Left ventricle myocardium inferior (tissue), 1 donor: ENCODE results near the gene IL31. TPM values are rescaled to one million over a fixed set of nuclear protein-coding genes. Genes with fewer than 3 reads are reported as not detected.

ENCODE experiments used
- DNase-seq: peaks from one replicate; pipeline ENCODE4 v3.0.0-alpha.2; 2020
- H3K27ac ChIP-seq: fragments of 200-600 bp; replicated peaks from 2 replicates; pipeline ENCODE4 v1.8.0; 2021
- H3K27me3 ChIP-seq: fragments of 200-600 bp; 2 replicates; pipeline ENCODE4 v1.8.0; 2021; ENCODE audit warnings: low read depth
- H3K36me3 ChIP-seq: fragments of 200-600 bp; 2 replicates; pipeline ENCODE4 v1.8.0; 2021
- H3K4me1 ChIP-seq: fragments of 200-600 bp; 2 replicates; pipeline ENCODE4 v1.8.0; 2021
- H3K4me3 ChIP-seq: fragments of 200-600 bp; 2 replicates; pipeline ENCODE4 v1.8.0; 2021; ENCODE audit warnings: mild to moderate bottlenecking, moderate library complexity
- H3K9me3 ChIP-seq: fragments of 200-600 bp; replicated peaks from 2 replicates; pipeline ENCODE4 v1.8.0; 2021
- CTCF ChIP-seq: fragments of 200-600 bp; IDR thresholded peaks from 2 replicates; pipeline ENCODE4 v1.8.0; 2021; ENCODE audit warnings: antibody characterized with exemption, mild to moderate bottlenecking, borderline replicate concordance
- intact Hi-C: fragments of 100-400 bp; cut with micrococcal nuclease; formaldehyde crosslinking; loops from one replicate; pipeline ENCODE4 v1.11.0; 2022
- total RNA-seq: library from RNA; stranded (reverse); fragmentation: NEBNext Ultra II Directional; extraction: Animal tissue kit (Norgen Biotek cat#: 25700); gene quantifications from one replicate; pipeline ENCODE4 v1.2.1, GENCODE V29; 2021
- donor health status: DM: no; HTN: yes; CAD: no; lungs with severe emphysema.

Gene IL31
- total RNA-seq, 1 donor from 2014 or later = not detected

GRCh38 chr12:122171399-122171798 lies 2.6 kb downstream of the IL31 start:
- Histone ChIP-seq H3K36me3 (no peaks in the 10 kb centered on the region), H3K9me3 (no peaks in the 10 kb centered on the region), H3K27me3 (peaks cover 28% of the 10 kb centered on the region), H3K4me1 (no peaks in the 10 kb centered on the region), H3K4me3 (no peak overlapping the region), H3K27ac (no peak overlapping the region)
- no peak for DNase-seq
- intact Hi-C loops = no loop called here
- no peak for TF ChIP-seq CTCF

- H3K27me3 ChIP-seq = peaks cover 40% of the 10 kb centered on the region
- H3K9me3 ChIP-seq = no peaks in the 10 kb centered on the region
- no peak for DNase-seq
- H3K4me1 ChIP-seq = no peaks in the 10 kb centered on the region
- intact Hi-C loops = no loop called here
- no peak overlapping the region for H3K4me3 ChIP-seq
- no peak overlapping the region for H3K27ac ChIP-seq
- H3K36me3 ChIP-seq = no peaks in the 10 kb centered on the region
- no peak for TF ChIP-seq CTCF
These were observed 5.5 kb downstream of the IL31 start for GRCh38 chr12:122168492-122168891.

GRCh38 chr12:122167356-122167925 lies 6.6 kb downstream of the IL31 start:
- Histone ChIP-seq H3K9me3 (no peaks in the 10 kb centered on the region), H3K36me3 (no peaks in the 10 kb centered on the region), H3K4me1 (no peaks in the 10 kb centered on the region), H3K27me3 (peaks cover 43% of the 10 kb centered on the region), H3K27ac (no peak overlapping the region), H3K4me3 (no peak overlapping the region)
- intact Hi-C loops = no loop called here
- TF ChIP-seq CTCF = no peak
- no peak for DNase-seq

- Histone ChIP-seq H3K27me3 (peaks cover 42% of the 10 kb centered on the region), H3K36me3 (no peaks in the 10 kb centered on the region), H3K4me3 (no peak overlapping the region), H3K4me1 (no peaks in the 10 kb centered on the region), H3K9me3 (no peaks in the 10 kb centered on the region), H3K27ac (no peak overlapping the region)
- intact Hi-C loops = no loop called here
- no peak for TF ChIP-seq CTCF
- DNase-seq = no peak
These were observed 7.3 kb downstream of the IL31 start for GRCh38 chr12:122166422-122167349.

GRCh38 chr12:122162976-122163375 lies 11.0 kb downstream of the IL31 start:
- no peaks in the 10 kb centered on the region for H3K4me1 ChIP-seq

More at GRCh38 chr12:122162976-122163375, 11.0 kb downstream of the IL31 start:
- Histone ChIP-seq H3K36me3 (no peaks in the 10 kb centered on the region), H3K27me3 (peaks cover 29% of the 10 kb centered on the region), H3K9me3 (no peaks in the 10 kb centered on the region), H3K4me3 (no peak overlapping the region), H3K27ac (no peak overlapping the region)
- no peak for TF ChIP-seq CTCF
- intact Hi-C loops = no loop called here
- no peak for DNase-seq
